Measurements from ENCODE around the gene TRIM27. TPM values are rescaled to one million over a fixed set of nuclear protein-coding genes. Genes with fewer than 3 reads are reported as not detected.
A peak's percentile ranks its signal among the peaks of the same experiment; 100 is the strongest.

Gene TRIM27
- total and polyA plus RNA-seq, 4 donors: 19.6 to 63.3 (median 32.5) TPM

- Histone ChIP-seq H3K27ac (ENCODE audit: low read depth in 1 of 2, low read length in 2 of 2) (no peak overlapping the region), H3K9ac (ENCODE audit: low read depth in 1 of 2, low read length in 2 of 2) (no peak overlapping the region), H3K4me3 (ENCODE audit: low read depth in 1 of 3, low read length in 3 of 3) (no peak overlapping the region), H3K27me3 (ENCODE audit: control insufficient read depth in 4 of 4, insufficient read depth in 4 of 4, low read length in 3 of 4) (no peaks in the 10 kb centered on the region), H3K36me3 (ENCODE audit: control insufficient read depth in 4 of 4, insufficient read depth in 3 of 4, low read depth in 1 of 4, low read length in 3 of 4) (no peaks in the 10 kb centered on the region), H3K9me3 (ENCODE audit: control insufficient read depth in 4 of 4, low read length in 3 of 4) (no peaks in the 10 kb centered on the region), H3K4me1 (ENCODE audit: control insufficient read depth in 4 of 4, insufficient read depth in 4 of 4, low read length in 3 of 4) (peaks cover 3 to 20% (median 12%) of the 10 kb centered on the region in 4 donors)
- no peak for DNase-seq (ENCODE audit: low spot score)
- TF ChIP-seq CTCF (IDR thresholded peaks at IDR 0.05; ENCODE audit: low read depth, low read length, missing input control): no peak
- TF ChIP-seq, protein P1, sequence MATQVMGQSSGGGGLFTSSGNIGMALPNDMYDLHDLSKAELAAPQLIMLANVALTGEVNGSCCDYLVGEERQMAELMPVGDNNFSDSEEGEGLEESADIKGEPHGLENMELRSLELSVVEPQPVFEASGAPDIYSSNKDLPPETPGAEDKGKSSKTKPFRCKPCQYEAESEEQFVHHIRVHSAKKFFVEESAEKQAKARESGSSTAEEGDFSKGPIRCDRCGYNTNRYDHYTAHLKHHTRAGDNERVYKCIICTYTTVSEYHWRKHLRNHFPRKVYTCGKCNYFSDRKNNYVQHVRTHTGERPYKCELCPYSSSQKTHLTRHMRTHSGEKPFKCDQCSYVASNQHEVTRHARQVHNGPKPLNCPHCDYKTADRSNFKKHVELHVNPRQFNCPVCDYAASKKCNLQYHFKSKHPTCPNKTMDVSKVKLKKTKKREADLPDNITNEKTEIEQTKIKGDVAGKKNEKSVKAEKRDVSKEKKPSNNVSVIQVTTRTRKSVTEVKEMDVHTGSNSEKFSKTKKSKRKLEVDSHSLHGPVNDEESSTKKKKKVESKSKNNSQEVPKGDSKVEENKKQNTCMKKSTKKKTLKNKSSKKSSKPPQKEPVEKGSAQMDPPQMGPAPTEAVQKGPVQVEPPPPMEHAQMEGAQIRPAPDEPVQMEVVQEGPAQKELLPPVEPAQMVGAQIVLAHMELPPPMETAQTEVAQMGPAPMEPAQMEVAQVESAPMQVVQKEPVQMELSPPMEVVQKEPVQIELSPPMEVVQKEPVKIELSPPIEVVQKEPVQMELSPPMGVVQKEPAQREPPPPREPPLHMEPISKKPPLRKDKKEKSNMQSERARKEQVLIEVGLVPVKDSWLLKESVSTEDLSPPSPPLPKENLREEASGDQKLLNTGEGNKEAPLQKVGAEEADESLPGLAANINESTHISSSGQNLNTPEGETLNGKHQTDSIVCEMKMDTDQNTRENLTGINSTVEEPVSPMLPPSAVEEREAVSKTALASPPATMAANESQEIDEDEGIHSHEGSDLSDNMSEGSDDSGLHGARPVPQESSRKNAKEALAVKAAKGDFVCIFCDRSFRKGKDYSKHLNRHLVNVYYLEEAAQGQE (IDR thresholded peaks at IDR 0.05): no peak
- TF ChIP-seq SP1 (IDR thresholded peaks at IDR 0.05): no peak
- no peak for TF ChIP-seq JUND (IDR thresholded peaks at IDR 0.05)
- TF ChIP-seq FOXA2 (IDR thresholded peaks at IDR 0.05): no peak
- TF ChIP-seq GABPA (IDR thresholded peaks at IDR 0.05 in 1 of 2, conservative IDR thresholded peaks at IDR 0.05 in 1 of 2): no peak
- TF ChIP-seq YY1 (IDR thresholded peaks at IDR 0.05): no peak
- TF ChIP-seq, protein P2, sequence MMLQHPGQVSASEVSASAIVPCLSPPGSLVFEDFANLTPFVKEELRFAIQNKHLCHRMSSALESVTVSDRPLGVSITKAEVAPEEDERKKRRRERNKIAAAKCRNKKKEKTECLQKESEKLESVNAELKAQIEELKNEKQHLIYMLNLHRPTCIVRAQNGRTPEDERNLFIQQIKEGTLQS (IDR thresholded peaks at IDR 0.05): no peak
- 84% methylated on average over 25 of the region's 25 CpGs for whole genome bisulfite sequencing
Observed at GRCh38 chr6:28865401-28866204, 58.2 kb downstream of the TRIM27 start.

DNA sequence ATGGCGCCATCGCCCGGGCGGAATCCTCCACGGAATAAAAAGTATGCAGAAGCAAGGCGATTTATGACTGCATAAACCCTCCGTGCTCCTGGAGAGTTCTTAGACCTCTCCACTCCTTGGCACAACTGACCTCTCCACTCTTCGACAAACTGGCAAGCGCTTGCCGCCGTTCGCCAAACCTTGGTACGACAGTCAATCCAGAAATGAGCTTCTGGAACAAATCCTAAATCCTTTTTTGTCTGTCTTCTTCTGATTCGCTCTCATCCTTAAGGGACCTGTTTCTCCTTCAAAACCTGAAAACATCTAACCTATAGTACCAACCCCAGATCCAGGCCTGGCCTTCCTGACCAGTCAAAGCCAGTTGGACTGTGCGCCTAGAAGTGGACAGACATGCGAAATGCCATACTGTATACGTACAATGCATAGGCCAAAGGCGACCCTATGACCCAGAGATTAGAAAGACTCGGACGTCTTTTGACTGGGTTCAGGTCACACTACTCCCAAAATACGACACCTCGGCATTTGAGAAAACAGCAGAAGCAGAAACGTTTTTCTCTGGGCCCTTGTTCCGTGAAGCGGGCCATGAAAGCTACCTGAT, 59.4 kb downstream of the TRIM27 start:
- WGBS: 35% methylated on average over 25 of the region's 25 CpGs
- H3K9ac ChIP-seq (ENCODE audit: low read depth in 1 of 2, low read length in 2 of 2): no peak overlapping the region
- H3K27ac ChIP-seq (ENCODE audit: low read depth in 1 of 2, low read length in 2 of 2): no peak overlapping the region
- H3K27me3 ChIP-seq (ENCODE audit: control insufficient read depth in 4 of 4, insufficient read depth in 4 of 4, low read length in 3 of 4): no peaks in the 10 kb centered on the region
- H3K36me3 ChIP-seq (ENCODE audit: control insufficient read depth in 4 of 4, insufficient read depth in 3 of 4, low read depth in 1 of 4, low read length in 3 of 4): no peaks in the 10 kb centered on the region
- DNase-seq (ENCODE audit: low spot score): no peak
- peak overlapping the region; percentile 57 to 95 (median 71) for H3K4me3 ChIP-seq (ENCODE audit: low read depth in 1 of 3, low read length in 3 of 3)
- peaks cover 3 to 20% (median 12%) of the 10 kb centered on the region in 4 donors for H3K4me1 ChIP-seq (ENCODE audit: control insufficient read depth in 4 of 4, insufficient read depth in 4 of 4, low read length in 3 of 4)
- no peaks in the 10 kb centered on the region for H3K9me3 ChIP-seq (ENCODE audit: control insufficient read depth in 4 of 4, low read length in 3 of 4)
- TF ChIP-seq YY1 (IDR thresholded peaks at IDR 0.05): no peak
- no peak for TF ChIP-seq FOXA2 (IDR thresholded peaks at IDR 0.05)
- no peak for TF ChIP-seq GABPA (IDR thresholded peaks at IDR 0.05 in 1 of 2, conservative IDR thresholded peaks at IDR 0.05 in 1 of 2)
- no peak for TF ChIP-seq EGR1 (IDR thresholded peaks at IDR 0.05; ENCODE audit: low read depth in 2 of 2)
- no peak for TF ChIP-seq RAD21 (IDR thresholded peaks at IDR 0.05)
- TF ChIP-seq, protein P2 (IDR thresholded peaks at IDR 0.05): no peak
- no peak for TF ChIP-seq RXRA (IDR thresholded peaks at IDR 0.05)
- no peak for TF ChIP-seq ZBTB33 (IDR thresholded peaks at IDR 0.05)
- TF ChIP-seq NR2F2 (IDR thresholded peaks at IDR 0.05): no peak
- TF ChIP-seq CTCF (IDR thresholded peaks at IDR 0.05; ENCODE audit: low read depth, low read length, missing input control): no peak
- TF ChIP-seq HNF4G (IDR thresholded peaks at IDR 0.05): no peak
- TF ChIP-seq FOXA1 (IDR thresholded peaks at IDR 0.05): no peak
- no peak for TF ChIP-seq TAF1 (conservative IDR thresholded peaks at IDR 0.05)
- TF ChIP-seq SP1 (IDR thresholded peaks at IDR 0.05): no peak
